G401 (cell line): Measurements from ENCODE around the gene CGB1. TPM values are rescaled to one million over a fixed set of nuclear protein-coding genes. Genes with fewer than 3 reads are reported as not detected.

Experiments used
- DNase-seq: peaks from one replicate; pipeline ENCODE4 v3.0.0-alpha.2; 2015; ENCODE audit warnings: low spot score
- in situ Hi-C: cut with HindIII; loops from 2 replicates; pipeline ENCODE4 v1.10.0; 2016; ENCODE audit warnings: low sequenced_read_pairs, mixed read lengths
- total RNA-seq: library from RNA; depleted of rRNA; stranded (reverse); fragments of >200 nt; shearing (Covaris generic); gene quantifications from 2 replicates; pipeline ENCODE4 v1.2.3, GENCODE V29; 2014

The CGB1 gene
- total RNA-seq, 1 experiment from 2014 or later: not detected

- in situ Hi-C loops: no loop called here
Measured at GRCh38 chr19:49006905-49007304, 29.8 kb downstream of the CGB1 start.

GRCh38 chr19:49004964-49005614 is 31.6 kb downstream of the CGB1 start:
- DNase-seq: no peak
- in situ Hi-C loops: no loop called here

More at GRCh38 chr19:49006905-49007304, 29.8 kb downstream of the CGB1 start:
- no peak for DNase-seq

GRCh38 chr19:49004133-49004532 is 32.6 kb downstream of the CGB1 start:
- in situ Hi-C loops: no loop called here
- no peak for DNase-seq

- DNase-seq: peak; percentile 38
- in situ Hi-C loops: no loop called here
Measured at GRCh38 chr19:48999481-49000325, 37.0 kb downstream of the CGB1 start.

- in situ Hi-C loops: no loop called here
- DNase-seq: peak; percentile 33
Measured at GRCh38 chr19:48997972-48998371, 38.7 kb downstream of the CGB1 start.

GRCh38 chr19:48994035-48994386 is 42.7 kb downstream of the CGB1 start:
- DNase-seq: no peak
- in situ Hi-C loops: no loop called here

GRCh38 chr19:48993175-48994034 is 43.3 kb downstream of the CGB1 start, which contains the start of the genes GYS1 and RUVBL2:
GYS1 (minus strand) TSS chr19:48993309; CDS start chr19:48993112, 197 bp downstream.
RUVBL2 (plus strand) TSS chr19:48993887; CDS start chr19:48993912, 25 bp downstream.
- peak; percentile 100 for DNase-seq
- in situ Hi-C loops: no loop called here

GRCh38 chr19:48992581-48993174 is 44.0 kb downstream of the CGB1 start:
- peak; percentile 47 for DNase-seq
- in situ Hi-C loops: no loop called here

- in situ Hi-C loops: no loop called here
- peak; percentile 58 for DNase-seq
Measured at GRCh38 chr19:48991873-48992580, 44.7 kb downstream of the CGB1 start.

- in situ Hi-C loops: no loop called here
- no peak for DNase-seq
Measured at GRCh38 chr19:48991011-48991609, 45.6 kb downstream of the CGB1 start.

GRCh38 chr19:48990400-48990799 is 46.3 kb downstream of the CGB1 start:
- no peak for DNase-seq
- in situ Hi-C loops: no loop called here

GRCh38 chr19:48989701-48990291 is 46.9 kb downstream of the CGB1 start:
- DNase-seq: peak; percentile 26
- in situ Hi-C loops: no loop called here

- in situ Hi-C loops: no loop called here
- no peak for DNase-seq
Measured at GRCh38 chr19:48988860-48989259, 47.8 kb downstream of the CGB1 start.

- in situ Hi-C loops: no loop called here
- no peak for DNase-seq
Measured at GRCh38 chr19:48988286-48988685, 48.4 kb downstream of the CGB1 start.

GRCh38 chr19:48987323-48987722 is 49.4 kb downstream of the CGB1 start:
- DNase-seq: no peak
- in situ Hi-C loops: no loop called here

GRCh38 chr19:48986211-48986610 is 50.5 kb downstream of the CGB1 start:
- no peak for DNase-seq
- in situ Hi-C loops: no loop called here

GRCh38 chr19:48985711-48986110 is 51.0 kb downstream of the CGB1 start:
- DNase-seq: no peak
- in situ Hi-C loops: no loop called here
